ENCODE measurements around the gene GRHL1.
A peak's percentile ranks its signal among the peaks of the same experiment; 100 is the strongest.

The GRHL1 gene

DNA sequence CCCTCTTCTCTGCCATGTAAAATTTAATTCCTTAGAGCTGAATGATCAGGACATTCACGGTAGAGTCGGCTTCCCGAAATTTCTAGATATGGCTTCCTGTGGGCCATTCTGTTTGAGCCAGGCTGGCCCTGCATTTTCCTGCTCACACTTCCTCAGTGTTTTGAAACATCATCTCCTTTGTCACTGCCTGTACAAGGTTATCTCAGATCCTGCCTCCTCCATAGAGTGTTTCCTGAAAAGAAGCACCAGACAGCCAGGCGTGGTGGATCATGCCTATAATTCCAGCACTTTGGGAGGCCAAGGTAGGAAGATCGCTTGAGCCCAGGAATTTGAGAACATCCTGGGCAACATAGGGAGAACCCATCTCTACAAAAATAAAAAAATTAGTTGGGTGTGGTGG lies 43.6 kb downstream of the GRHL1 start:
- H3K9me3 Mint-ChIP-seq = no peaks in the 10 kb centered on the region
- peaks cover 2% of the 10 kb centered on the region for H3K36me3 Mint-ChIP-seq (ENCODE audit: insufficient read depth)
- no peak overlapping the region for H3K4me3 Mint-ChIP-seq
- H3K27me3 Mint-ChIP-seq = no peaks in the 10 kb centered on the region
- peak overlapping the region; percentile 9 for H3K27ac Mint-ChIP-seq (ENCODE audit: low read depth)
- DNase-seq (ENCODE audit: low spot score in 2 of 2) = no peak
- no peaks in the 10 kb centered on the region for H3K4me1 Mint-ChIP-seq
- ATAC-seq (replicated peaks; ENCODE audit: extremely low read depth, poor library complexity, severe bottlenecking) = no peak

DNA sequence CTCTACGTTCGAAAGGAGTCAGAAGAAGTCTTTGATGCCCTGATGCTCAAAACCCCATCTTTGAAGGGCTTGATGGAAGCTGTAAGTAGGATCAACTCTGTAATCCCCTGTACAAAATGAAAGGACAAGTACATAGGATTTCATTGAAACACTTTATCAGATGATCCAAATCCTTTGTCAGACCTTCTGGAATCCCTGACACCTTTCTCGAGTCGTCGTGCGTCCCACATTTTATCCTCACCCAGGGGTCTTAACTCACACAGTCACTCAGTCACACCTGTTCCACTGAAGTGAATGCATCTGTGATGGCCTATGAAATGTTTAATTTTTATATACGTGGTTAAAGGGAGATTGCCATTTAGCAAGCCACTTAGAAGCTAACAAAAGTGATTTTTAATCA lies 44.8 kb downstream of the GRHL1 start:
- no peaks in the 10 kb centered on the region for H3K9me3 Mint-ChIP-seq
- no peak overlapping the region for H3K4me3 Mint-ChIP-seq
- H3K4me1 Mint-ChIP-seq = no peaks in the 10 kb centered on the region
- H3K36me3 Mint-ChIP-seq (ENCODE audit: insufficient read depth) = peaks cover 2% of the 10 kb centered on the region
- no peaks in the 10 kb centered on the region for H3K27me3 Mint-ChIP-seq
- no peak overlapping the region for H3K27ac Mint-ChIP-seq (ENCODE audit: low read depth)
- DNase-seq (ENCODE audit: low spot score in 2 of 2) (no peak), ATAC-seq (replicated peaks; ENCODE audit: extremely low read depth, poor library complexity, severe bottlenecking) (no peak)

DNA sequence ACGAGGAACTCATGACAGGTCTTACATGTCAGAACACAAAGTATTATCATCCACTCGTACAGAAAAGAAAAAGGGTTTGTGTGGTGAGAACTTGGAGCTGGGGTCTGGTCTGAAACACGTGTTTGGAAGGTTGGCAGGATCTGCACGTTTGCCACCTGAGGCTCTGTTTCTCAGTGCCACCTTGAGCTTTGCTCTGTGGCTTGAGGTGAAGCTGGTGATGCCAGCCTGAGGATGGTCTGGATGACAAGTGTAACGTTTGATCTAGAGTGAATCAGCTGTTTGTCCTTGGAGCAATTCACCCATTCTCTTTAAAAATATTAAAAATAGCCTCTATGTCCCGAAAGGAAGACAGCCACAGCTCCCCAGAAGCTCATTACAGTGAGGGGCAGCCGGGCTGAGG lies 46.4 kb downstream of the GRHL1 start:
- no peaks in the 10 kb centered on the region for H3K27me3 Mint-ChIP-seq
- no peak overlapping the region for H3K27ac Mint-ChIP-seq (ENCODE audit: low read depth)
- H3K36me3 Mint-ChIP-seq (ENCODE audit: insufficient read depth) = peaks cover 2% of the 10 kb centered on the region
- DNase-seq (ENCODE audit: low spot score in 2 of 2) (no peak), ATAC-seq (replicated peaks; ENCODE audit: extremely low read depth, poor library complexity, severe bottlenecking) (no peak)
- no peak overlapping the region for H3K4me3 Mint-ChIP-seq
- no peaks in the 10 kb centered on the region for H3K4me1 Mint-ChIP-seq
- H3K9me3 Mint-ChIP-seq = no peaks in the 10 kb centered on the region

DNA sequence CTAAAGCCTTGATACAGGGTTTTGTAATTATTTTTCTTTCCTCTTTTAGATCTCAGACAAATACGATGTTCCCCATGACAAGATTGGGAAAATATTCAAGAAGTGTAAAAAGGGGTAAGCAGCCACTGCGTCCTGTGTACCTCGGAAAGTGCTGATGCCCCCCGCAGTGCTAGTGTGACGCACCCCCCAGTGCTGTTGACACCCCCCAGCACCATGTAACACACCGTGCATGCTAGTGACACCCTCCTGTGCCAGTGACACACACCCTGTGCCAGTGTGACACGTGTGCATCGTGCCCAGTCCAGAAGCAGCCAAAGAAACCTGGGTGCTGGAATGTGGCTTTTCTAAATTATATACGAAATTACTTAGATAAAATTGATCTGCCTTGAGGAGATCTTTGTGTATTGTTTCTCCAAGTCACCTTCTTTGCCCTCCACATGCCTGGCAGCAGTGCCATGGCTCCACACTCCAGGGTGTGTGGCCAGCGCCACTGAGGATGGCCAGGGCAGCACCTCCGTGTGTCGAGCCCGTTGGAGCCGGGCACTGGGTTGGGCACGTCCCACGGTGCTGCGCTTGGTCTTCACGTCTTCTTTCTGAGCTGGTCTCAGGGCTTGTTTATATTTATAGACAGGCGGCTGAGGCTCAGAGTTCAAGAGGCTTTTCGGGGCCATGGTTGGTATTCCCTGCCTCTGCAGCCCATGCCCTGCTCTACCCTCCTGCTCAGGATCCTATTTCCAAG lies 47.6 kb downstream of the GRHL1 start:
- Mint-ChIP-seq H3K9me3 (no peaks in the 10 kb centered on the region), H3K27ac (ENCODE audit: low read depth) (no peak overlapping the region), H3K4me3 (no peak overlapping the region), H3K36me3 (ENCODE audit: insufficient read depth) (peaks cover 2% of the 10 kb centered on the region), H3K4me1 (no peaks in the 10 kb centered on the region), H3K27me3 (no peaks in the 10 kb centered on the region)
- ATAC-seq (replicated peaks; ENCODE audit: extremely low read depth, poor library complexity, severe bottlenecking) (no peak), DNase-seq (ENCODE audit: low spot score in 2 of 2) (no peak)

DNA sequence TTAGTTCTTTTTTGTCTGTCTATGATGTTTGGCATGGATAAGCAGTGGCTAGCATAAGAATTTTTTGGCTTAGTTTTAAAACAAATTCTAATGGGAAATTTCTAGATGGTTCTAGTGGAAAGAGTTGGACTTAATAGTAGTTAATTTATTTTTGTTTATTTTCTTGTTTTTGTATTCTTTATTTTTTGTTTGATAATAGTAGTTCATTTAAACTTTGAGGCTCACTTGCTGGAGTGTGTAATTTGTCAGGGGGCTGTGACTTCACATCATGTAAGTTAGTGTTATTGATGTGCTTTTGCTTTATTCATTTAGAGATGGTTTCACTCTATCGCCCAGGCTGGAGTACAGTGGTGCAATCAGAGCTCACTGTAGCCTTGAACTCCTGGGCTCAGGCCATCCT lies 48.2 kb downstream of the GRHL1 start:
- no peak for ATAC-seq (replicated peaks; ENCODE audit: extremely low read depth, poor library complexity, severe bottlenecking)
- Mint-ChIP-seq H3K4me1 (no peaks in the 10 kb centered on the region), H3K27ac (ENCODE audit: low read depth) (no peak overlapping the region), H3K27me3 (no peaks in the 10 kb centered on the region), H3K36me3 (ENCODE audit: insufficient read depth) (peaks cover 2% of the 10 kb centered on the region), H3K9me3 (no peaks in the 10 kb centered on the region), H3K4me3 (no peak overlapping the region)
- no peak for DNase-seq (ENCODE audit: low spot score in 2 of 2)

DNA sequence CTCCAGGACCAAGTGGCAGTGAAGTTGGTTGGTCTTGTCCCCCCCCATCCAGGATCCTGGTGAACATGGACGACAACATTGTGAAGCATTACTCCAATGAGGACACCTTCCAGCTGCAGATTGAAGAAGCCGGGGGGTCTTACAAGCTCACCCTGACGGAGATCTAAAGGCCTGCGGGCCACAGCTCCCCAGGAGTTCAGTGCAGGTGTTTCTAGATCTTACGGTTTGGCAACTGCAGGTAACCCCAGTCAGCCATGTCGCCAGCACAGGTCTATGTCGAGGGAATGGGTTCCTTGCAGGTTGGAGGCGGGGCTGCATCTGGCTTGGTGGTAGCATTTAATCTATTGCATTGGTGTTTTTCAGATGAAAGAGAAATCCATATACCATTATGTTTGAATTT lies 49.0 kb downstream of the GRHL1 start:
- H3K4me3 Mint-ChIP-seq = no peak overlapping the region
- ATAC-seq (replicated peaks; ENCODE audit: extremely low read depth, poor library complexity, severe bottlenecking) (no peak), DNase-seq (ENCODE audit: low spot score in 2 of 2) (no peak)
- H3K4me1 Mint-ChIP-seq = no peaks in the 10 kb centered on the region
- no peaks in the 10 kb centered on the region for H3K9me3 Mint-ChIP-seq
- no peak overlapping the region for H3K27ac Mint-ChIP-seq (ENCODE audit: low read depth)
- peaks cover 2% of the 10 kb centered on the region for H3K36me3 Mint-ChIP-seq (ENCODE audit: insufficient read depth)
- H3K27me3 Mint-ChIP-seq = no peaks in the 10 kb centered on the region

DNA sequence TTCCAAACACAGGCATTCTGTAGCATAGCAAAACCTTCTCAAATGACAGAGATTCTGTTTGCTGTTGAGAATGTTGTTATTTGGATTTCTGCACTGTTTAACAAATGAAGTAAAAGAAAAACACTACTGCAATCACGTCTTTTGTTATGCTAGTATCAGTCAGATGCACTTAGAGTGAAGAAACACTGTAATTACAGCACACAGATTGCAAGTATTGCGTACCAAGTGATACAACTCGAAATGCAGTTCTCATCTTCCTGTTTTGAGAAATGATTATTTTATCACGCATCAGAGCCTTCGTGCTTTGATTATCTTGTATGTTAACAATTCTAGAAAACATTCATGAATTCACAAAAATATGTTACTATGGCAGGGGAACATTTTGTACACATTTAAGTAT lies 50.1 kb downstream of the GRHL1 start:
- peaks cover 2% of the 10 kb centered on the region for H3K36me3 Mint-ChIP-seq (ENCODE audit: insufficient read depth)
- no peak overlapping the region for H3K4me3 Mint-ChIP-seq
- ATAC-seq (replicated peaks; ENCODE audit: extremely low read depth, poor library complexity, severe bottlenecking) (no peak), DNase-seq (ENCODE audit: low spot score in 2 of 2) (no peak)
- no peaks in the 10 kb centered on the region for H3K27me3 Mint-ChIP-seq
- H3K4me1 Mint-ChIP-seq = no peaks in the 10 kb centered on the region
- H3K9me3 Mint-ChIP-seq = no peaks in the 10 kb centered on the region
- H3K27ac Mint-ChIP-seq (ENCODE audit: low read depth) = no peak overlapping the region

DNA sequence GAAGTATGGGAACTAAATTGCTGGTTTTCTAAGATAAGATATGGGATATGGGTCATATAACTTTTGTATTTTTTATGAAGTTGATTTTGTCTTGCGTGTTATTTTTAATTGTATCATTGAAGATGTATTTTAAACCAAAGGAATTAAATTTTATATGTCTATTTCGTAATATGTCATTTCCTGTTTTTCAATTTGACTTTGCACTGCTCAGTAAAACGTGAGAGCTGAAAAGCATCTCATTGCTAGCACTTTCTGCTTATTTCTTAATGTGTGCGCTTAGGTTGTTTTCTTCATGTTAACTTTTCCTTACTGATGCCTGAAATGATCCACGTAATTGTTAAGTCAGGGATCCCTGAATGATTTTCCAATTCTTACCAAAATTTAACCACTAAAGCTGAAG lies 50.6 kb downstream of the GRHL1 start:
- Mint-ChIP-seq H3K36me3 (ENCODE audit: insufficient read depth) (peaks cover 5% of the 10 kb centered on the region), H3K27me3 (no peaks in the 10 kb centered on the region), H3K4me1 (no peaks in the 10 kb centered on the region), H3K9me3 (no peaks in the 10 kb centered on the region), H3K27ac (ENCODE audit: low read depth) (no peak overlapping the region), H3K4me3 (no peak overlapping the region)
- DNase-seq (ENCODE audit: low spot score in 2 of 2) (no peak), ATAC-seq (replicated peaks; ENCODE audit: extremely low read depth, poor library complexity, severe bottlenecking) (no peak)

DNA sequence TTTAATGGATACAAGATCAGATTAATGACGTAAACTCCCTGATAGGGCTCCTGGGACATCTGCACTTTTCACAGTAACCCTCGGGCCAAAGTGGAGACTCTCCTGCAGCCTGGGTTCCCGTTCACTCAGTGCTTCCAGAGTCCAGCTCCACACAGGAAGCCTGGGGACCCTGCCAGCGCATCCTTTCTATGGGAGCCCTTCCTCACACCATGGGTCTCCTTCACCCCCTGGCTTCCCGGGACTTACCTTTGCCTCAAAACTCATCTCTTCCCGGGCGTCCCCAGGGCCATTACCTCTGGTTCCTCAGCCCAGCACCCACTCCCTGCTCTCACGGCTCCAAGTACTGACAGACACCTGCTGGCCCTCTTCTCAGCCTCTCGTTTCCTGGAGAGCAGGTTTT lies 51.2 kb downstream of the GRHL1 start:
- Mint-ChIP-seq H3K36me3 (ENCODE audit: insufficient read depth) (peaks cover 3% of the 10 kb centered on the region), H3K9me3 (no peaks in the 10 kb centered on the region), H3K27me3 (peaks cover 4% of the 10 kb centered on the region), H3K4me1 (no peaks in the 10 kb centered on the region), H3K4me3 (no peak overlapping the region), H3K27ac (ENCODE audit: low read depth) (no peak overlapping the region)
- no peak for DNase-seq (ENCODE audit: low spot score in 2 of 2)
- ATAC-seq (replicated peaks; ENCODE audit: extremely low read depth, poor library complexity, severe bottlenecking) = no peak

DNA sequence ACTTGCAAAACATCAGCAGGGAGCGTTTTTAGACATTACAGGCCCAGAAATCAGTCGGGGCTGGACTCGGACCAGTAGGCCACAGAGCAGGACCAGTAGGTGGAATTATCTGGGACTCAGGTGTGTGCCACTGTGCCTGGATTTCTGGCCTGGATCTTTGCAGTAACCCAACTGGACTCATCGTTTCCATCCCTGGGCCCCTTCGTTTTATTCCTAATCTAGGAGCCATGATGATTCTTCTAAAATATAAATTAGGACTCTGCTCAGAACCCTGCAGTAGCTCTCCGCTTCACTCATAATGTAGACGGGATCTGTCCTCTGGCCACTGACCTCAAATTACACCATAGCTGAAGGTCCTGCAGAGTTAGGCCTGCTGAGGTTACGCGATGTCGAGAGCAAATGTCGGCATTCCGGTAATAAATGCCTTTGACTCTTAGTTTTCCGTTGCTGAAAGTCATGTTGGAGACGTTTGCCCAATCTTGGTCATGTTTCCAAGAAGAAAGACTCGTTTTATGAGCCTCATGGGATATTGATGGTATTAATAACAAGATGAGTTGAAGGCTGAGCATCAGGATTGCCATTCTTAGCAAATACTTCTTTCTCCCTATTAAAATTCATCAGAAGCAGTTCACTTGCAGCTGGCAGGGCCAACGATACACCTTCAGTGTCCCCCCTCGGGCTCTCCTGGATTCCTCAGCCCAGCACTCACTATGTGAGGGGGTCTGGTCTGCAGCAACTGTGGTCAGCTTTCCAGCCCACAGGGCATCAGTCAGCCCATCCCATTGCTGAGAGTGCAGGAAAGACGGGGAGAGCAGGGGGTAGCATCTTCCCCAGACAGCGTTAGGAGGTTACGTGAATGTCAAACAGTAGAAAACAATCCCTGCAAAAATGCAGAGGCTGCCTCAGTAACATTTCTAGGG lies 52.0 kb downstream of the GRHL1 start:
- H3K27ac Mint-ChIP-seq (ENCODE audit: low read depth) = no peak overlapping the region
- DNase-seq (ENCODE audit: low spot score in 2 of 2) (no peak), ATAC-seq (replicated peaks; ENCODE audit: extremely low read depth, poor library complexity, severe bottlenecking) (no peak)
- H3K9me3 Mint-ChIP-seq = no peaks in the 10 kb centered on the region
- peaks cover 2% of the 10 kb centered on the region for H3K36me3 Mint-ChIP-seq (ENCODE audit: insufficient read depth)
- peaks cover 7% of the 10 kb centered on the region for H3K27me3 Mint-ChIP-seq
- H3K4me3 Mint-ChIP-seq = no peak overlapping the region
- H3K4me1 Mint-ChIP-seq = no peaks in the 10 kb centered on the region

DNA sequence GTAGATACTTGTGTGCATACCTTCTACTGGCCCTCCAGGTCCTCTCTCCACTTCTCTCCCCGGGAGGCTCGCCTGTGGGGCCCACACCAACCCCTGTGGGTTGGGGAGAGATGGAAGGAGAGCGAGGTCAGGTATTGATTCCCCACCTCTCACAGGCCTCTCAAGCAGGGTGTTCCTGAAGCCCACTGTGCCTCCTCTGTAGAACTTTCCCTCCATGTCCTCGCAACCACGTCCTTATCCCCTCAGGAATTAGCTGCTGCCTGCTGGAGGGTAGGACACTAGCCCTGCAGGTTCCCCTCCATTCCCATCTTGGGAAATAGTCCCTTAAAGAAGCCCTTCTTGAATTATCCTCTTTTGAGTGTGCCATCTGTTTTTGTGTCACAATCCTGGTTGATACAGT lies 52.9 kb downstream of the GRHL1 start:
- Mint-ChIP-seq H3K4me3 (no peak overlapping the region), H3K27me3 (peaks cover 7% of the 10 kb centered on the region), H3K36me3 (ENCODE audit: insufficient read depth) (peaks cover 2% of the 10 kb centered on the region), H3K9me3 (no peaks in the 10 kb centered on the region), H3K4me1 (no peaks in the 10 kb centered on the region), H3K27ac (ENCODE audit: low read depth) (no peak overlapping the region)
- DNase-seq (ENCODE audit: low spot score in 2 of 2) (no peak), ATAC-seq (replicated peaks; ENCODE audit: extremely low read depth, poor library complexity, severe bottlenecking) (no peak)

DNA sequence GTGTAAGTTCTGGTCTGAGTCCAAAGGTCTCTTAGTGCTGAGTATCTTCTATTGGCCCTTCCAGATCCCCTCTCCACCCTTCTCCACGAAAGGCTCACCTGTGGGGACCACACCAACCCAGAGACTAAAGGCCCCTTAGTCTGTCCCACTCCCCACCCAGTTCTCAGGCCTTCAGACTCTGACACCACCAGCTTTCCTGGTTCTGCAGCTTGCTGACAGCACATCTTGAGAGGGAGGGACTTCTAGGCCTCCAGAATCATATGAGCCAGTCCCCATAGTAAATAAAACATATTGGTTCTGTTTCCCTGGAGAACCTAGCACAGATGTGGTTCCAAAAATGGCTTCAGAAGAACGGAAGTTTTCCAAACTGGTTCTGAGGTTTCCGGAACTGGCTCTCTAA lies 53.3 kb downstream of the GRHL1 start:
- Mint-ChIP-seq H3K27ac (ENCODE audit: low read depth) (no peak overlapping the region), H3K27me3 (peaks cover 7% of the 10 kb centered on the region), H3K4me3 (no peak overlapping the region), H3K9me3 (no peaks in the 10 kb centered on the region), H3K4me1 (no peaks in the 10 kb centered on the region), H3K36me3 (ENCODE audit: insufficient read depth) (peaks cover 2% of the 10 kb centered on the region)
- no peak for DNase-seq (ENCODE audit: low spot score in 2 of 2)
- ATAC-seq (replicated peaks; ENCODE audit: extremely low read depth, poor library complexity, severe bottlenecking) = no peak

All from central memory CD8-positive, alpha-beta T cell (primary cell).